CD4-positive, alpha-beta T cell treated with Interleukin-6 at 100 ng/mL for 8 hours (primary cell): ENCODE results near the gene MRPL34.
A peak's percentile ranks its signal among the peaks of the same experiment; 100 is the strongest.

Experiments
- DNase-seq: peaks from one replicate; pipeline ENCODE4 v3.0.0-alpha.2; 2020; ENCODE audit warnings: mixed read lengths, low spot score

Gene MRPL34

GRCh38 chr19:17309965-17310461 lies 4.3 kb downstream of the MRPL34 start:
- no peak for DNase-seq

DNA sequence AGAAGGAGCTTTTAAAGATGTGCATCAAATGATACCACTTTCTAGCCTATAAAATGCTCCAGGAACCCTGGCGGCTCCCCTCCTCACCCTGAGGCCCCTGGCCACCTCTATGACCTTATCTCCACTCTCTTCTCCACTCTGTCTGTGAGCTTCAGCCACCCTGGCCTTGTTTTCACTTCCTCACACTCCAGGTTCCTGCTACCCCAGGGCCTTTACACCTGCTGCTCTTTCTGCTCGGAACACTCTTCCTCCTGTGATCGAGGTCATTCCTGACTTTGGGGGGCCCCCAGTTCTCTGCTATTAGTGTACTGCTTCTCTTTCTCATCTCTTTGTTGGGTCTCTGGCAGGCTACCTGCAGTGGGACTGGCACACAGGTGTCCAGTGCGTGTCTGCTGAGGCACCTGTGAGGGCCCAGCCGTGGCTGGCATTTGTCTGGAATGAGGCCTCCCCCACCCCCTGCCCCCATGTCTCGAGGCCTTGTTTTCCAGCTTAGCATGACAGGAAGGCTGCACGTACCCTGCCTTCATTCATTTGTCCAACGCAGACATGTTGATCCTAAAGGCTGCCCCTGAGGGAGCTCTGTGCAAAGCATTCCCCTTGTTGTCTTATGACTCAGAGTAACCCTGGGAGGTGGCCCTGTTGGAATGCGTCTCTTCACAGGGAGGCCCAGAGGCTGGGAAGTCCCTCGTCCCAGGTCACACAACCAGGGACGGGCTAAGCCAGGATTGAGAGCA lies 6.0 kb downstream of the MRPL34 start:
- no peak for DNase-seq

DNA sequence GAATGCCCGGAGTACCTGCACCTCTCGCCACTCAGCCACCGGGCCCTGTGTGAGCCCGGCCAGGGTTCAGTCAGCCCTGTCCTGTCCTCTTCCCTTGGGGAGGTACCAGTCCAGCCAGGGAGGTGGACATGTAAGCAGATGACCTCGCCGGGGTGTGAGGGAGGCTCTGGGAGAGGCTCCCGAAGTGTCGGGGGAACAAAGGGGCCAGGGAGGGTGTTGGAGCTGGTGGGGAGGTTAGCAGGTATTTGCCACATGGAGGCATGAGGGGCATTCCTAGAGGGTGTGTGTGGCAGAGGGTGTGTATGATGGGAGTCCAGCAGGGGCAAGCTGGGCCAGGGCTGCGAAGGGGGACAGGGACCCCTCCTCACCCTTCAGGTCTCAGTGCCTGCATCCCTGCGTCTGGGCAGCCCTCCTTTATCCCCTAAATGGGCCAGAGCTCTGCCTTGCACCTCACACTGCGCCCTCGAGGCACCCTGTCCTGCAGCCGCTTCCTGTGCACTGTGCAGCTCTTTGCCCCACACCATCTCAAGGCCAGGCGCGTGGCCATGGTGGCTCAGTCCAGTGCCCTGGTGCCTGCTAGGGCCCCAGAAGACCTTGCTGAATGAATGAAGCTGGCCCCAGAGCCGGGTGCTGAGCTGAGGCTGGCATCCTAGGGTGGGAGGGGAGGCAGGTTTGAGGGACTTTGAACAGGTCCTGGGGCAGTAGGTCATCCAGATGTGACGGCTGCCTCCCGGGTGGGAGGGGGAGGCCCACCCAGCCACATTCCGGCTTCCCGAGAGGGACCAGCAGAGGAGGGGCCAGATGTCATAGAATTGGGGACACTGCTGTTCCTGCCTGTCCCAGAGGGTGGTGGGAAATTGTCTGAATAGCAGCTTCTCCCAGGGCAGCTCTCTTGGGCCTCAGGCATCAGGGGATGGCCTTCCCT lies 6.8 kb downstream of the MRPL34 start:
- DNase-seq: no peak

GRCh38 chr19:17314007-17314593 lies 8.4 kb downstream of the MRPL34 start:
- no peak for DNase-seq

- no peak for DNase-seq
These were observed 13.3 kb downstream of the MRPL34 start for GRCh38 chr19:17318966-17319365.

- no peak for DNase-seq
These were observed 14.0 kb downstream of the MRPL34 start for GRCh38 chr19:17319473-17320238.

DNA sequence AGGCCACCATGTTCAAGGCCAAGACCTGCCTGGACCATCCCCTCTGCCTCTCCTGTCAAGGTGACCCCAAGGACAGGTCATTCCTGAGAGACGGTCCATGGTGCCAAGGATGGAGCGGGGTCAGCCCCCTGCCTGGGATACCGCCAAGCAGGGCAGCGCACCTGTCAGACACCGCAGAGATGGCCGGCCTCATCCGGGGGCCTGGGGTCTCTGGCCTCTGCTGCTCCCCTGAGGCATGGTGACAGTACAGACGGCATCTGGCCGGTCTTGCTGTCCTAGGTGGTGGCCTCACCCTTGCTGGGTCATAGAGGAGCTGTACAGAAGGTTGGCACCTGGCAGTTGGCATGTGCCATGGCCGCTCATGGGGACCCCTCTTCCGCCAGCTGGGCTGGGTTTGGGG lies 14.8 kb downstream of the MRPL34 start:
- no peak for DNase-seq

DNA sequence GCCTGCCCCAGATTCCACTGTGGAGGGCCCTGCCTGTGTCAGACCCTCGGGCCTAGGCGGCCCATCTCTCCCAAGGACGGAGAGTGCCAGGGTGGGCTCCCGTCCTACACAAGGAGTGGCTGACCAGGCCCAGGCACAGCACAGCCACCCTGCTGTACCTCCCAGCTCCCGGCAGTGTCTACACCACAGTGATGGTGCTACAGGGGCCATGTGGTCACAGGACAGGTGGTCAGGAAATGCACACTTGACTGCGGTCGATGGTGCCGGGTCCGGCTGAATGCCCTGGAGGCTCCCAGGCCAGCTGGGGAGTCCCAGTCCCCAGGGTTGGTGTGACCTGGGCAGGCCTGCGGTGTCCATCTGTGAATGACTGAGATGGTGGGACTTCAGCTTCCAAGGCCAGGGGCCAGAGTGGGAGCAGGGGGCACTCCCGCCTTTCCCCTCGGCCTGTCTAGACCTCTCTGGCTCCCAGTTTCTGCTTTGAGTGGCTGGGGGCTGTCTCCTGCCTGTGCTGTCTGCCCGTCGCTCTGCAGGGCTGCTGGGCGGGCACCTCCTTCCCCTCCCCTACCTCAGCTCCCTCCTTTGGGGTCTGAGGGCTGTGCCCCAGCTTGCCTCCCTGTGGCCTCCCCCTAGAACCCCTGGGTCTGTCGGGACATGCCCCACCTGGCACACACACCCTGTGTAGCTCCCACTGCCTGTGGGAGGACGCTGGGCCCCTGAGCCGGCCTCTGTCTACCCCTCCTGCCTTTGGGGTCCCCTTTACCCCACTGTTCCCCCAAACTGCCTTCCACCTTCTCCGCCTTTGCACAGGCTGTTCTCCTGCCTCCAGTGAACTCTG lies 16.2 kb downstream of the MRPL34 start:
- no peak for DNase-seq

GRCh38 chr19:17322854-17323253 lies 17.2 kb downstream of the MRPL34 start:
- DNase-seq: no peak

DNA sequence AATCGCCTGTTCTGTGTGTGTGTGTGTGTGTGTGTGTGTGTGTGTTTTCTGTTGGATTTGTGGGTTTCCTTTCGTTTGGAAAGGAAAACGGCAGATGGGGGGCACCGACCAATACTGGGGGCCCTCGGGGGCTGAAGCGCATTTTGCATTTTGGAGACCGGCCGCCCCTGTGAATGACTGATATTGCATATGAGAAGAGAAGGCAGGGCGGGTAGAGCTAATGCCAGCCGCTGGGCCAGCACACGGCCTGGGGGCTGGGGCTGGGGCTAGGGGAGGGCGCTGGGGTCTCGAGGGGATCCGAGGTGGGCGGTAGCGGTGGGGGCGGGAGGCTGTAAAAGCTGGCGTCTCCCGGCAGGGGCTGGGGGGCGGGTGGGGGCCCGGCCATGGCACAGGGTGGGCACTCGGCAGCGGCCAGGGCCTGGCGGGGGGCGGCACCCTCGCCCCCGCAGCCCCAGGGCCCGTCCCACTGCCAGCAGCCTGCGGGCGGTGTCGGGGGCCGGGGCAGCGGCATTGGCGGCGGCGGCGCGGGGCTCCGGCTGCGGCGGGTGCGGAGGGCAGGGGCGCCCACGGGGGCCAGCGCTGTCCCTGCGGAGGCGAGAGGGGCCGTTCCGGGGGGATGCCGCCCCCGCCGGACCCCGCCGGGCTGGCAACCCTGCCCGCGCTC lies 17.8 kb downstream of the MRPL34 start:
- DNase-seq: no peak

- no peak for DNase-seq
These were observed 18.3 kb downstream of the MRPL34 start for GRCh38 chr19:17323964-17324332.

DNA sequence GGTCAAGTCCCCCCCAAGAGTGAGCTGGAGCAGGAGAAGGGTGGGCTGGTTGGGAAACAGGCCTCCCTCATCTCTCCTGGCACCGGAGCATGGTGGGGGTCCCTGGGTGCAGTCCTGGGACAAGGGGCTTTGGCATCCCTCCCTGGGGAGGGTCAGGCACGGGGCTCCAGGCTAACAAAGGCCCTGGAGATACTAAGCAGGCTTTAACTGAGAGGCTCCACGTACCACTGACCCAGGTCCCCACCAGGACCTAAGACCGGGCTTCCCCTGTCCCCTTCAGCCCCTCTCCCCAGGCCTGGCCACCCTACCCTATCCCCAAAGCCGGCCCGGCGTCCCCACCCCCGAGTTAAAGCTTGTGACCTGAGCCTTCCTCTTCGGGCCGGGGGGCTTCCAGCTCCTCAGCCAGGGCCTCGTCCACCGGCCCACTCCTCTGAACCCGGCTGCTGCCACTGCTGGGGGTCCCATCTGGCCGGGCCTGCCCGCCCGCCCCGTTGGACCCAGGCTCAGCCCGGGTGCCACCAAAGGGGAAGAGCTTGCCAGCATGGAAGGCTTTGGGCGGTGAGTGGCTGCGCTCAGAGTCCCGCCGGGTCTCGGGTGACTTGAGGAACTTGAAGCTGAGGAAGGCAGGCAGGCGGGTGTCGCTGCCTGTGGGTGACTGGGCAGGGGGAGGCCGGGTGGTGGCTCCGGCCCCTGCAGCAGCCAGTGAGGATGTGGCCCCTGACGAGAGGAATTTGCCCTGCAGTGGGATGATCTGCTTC lies 18.9 kb downstream of the MRPL34 start:
- no peak for DNase-seq

DNA sequence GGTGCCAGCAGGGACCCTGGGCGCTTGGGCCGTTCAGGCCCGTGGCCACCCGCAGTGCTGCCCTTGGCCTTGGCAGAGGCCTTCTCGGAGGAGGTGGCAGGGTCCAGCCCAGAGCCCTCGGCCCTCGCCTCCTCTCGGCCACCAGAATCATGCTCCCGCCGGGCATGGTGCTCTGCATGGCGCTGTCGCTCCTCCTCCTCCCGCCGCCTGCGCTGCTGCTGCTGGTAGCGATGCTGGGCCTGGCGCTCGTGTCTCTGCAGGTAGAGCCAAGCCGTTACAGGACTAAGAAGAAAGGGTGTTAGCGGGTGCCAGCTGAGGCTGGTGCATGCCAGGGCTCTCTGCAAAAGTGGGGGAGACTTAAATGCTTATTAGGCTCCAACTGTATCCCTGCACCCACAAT lies 19.5 kb downstream of the MRPL34 start:
- no peak for DNase-seq

DNA sequence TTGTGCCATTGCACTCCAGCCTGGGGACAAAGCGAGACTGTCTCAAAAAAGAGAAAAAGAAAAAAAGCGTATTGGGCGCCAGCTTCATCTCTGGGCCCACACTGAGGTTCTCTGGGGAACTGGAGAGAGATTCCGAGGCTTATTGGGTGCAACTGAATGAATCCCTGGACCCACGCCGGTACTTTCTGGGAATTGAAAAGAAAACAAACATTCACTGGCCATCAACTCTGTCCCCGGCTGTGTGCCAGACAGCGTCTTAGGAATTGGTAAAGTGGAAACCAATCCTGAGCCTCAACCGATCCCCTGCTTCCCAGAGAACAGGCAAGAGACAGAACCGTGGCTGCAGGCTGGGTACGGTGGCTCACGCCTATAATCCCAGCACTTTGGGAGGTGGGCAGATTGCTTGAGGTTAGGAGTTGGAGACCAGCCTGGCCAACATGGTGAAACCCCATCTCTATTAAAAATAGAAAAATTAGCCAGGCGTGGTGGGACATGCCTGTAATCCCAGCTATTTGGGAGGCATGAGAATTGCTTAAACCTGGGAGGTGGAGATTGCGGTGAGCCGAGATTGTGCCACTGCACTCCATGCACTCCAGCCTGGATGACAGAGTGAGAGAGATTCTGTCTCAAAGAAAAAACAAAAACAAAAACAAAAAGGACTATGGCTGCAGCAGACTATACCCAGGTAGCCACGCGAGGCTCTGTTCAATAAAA lies 20.4 kb downstream of the MRPL34 start:
- no peak for DNase-seq

- no peak for DNase-seq
These were observed 20.9 kb downstream of the MRPL34 start for GRCh38 chr19:17326595-17326966.

DNA sequence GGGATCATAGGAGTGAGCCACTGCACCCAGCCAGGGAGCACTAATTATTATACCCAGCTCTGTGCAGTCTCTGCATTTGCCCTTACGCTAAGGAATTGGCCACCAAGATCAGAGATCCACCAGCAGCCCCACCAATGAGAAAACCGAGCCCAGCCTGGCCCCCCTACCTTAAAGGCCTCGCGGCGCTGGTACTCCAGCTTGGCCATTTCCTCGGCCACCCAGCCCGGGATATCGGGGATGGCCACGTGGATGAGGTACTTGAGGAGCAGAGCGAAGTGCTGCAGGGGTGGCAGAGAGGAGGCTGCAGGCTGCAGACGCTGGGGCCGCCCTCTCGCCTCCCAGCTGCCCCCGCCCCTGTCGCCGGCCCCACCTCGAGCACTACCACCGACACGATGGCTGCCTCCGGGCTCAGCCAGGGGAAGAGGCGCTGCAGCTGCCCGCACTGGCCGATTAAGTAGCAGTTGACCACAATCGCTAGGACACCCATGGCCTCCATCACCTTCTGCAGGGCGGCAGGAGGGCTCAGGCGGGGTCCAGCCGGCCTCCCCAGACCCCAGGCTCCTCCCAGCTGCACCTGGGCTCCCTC lies 21.5 kb downstream of the MRPL34 start:
- no peak for DNase-seq

DNA sequence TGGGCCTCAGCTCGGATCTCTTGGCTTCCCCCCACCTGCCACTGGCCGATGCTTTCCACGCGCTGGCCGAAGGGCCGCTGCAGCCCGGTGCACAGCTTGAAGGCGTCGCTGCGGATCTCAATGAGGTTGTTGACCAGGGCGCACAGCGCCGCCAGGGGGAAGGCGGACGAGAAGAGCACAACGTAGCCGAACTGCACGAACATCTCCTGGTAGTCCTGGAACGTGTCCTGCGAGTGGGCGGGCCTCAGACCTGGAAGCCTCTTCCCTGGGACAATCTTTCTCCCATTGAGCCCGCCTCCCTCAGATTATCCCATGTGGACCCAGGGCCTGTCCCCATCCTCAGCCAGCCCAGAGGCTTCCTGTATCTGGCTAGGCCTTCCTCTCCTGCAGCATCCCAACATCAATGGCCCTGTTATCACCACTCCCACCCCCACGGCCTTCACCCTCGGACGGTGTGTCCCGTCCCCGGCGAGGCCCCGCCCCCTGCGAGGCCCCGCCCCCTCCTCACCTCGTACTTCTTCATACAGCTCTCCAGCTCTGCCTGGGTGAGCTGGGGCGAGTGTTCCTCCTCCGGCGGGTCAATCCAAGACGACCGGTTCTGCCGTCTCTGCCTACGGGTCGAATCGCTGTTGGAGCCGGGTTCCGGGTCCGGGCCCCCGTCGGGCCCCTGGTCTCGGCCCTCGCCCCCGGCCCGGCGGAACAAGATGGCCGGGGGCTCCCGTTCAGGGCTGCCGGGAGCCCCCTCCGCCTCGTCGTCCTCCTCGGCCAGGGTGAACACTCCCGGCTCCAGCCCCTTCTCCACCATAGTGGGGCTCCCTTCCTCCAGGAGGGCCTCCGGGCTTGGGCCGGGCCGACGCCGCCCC lies 22.2 kb downstream of the MRPL34 start:
- peak; percentile 64 for DNase-seq
